Measurements from ENCODE around the gene AGTRAP.

Gene AGTRAP

DNA sequence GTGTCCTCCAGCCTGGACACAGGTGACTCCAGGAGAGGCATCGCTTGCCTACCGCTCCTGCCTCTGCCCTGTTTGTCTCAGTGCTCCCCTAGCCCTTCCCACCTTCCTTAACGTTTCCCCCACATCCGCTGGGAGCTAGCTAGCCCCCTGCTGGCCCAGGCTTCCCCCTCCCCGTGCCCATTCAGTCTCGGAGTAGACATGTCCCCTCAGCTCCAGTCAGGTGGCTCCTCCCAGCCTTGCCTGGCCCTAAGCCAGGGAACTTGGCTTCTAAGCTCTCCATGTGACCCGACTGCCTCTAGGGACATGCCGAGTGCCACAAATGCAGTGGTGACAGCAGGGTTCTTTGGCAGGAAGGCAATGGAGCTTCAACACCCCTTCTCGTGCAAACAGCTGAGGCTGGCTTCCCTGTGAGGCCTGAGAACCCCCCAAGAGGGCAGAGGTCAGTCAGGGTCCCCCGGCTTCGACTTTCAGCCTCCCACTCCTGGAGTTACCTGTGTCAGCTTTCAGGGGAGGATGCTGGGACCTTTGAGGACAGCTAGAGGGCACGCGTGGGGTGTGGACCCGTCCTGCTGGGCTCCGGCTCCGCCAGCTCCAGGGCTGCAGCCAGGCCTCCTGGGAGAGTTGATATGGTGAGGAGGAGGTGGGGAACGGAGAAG lies 28.2 kb upstream of the AGTRAP start:
- no peak for TF ChIP-seq FOXP2 (optimal IDR thresholded peaks at IDR 0.05; ENCODE audit: borderline replicate concordance, extremely low read depth, extremely low read length, insufficient read depth)
- no peak for TF ChIP-seq SIN3A (IDR thresholded peaks at IDR 0.05; ENCODE audit: borderline replicate concordance, insufficient read depth, low read length)
- TF ChIP-seq, protein P1, sequence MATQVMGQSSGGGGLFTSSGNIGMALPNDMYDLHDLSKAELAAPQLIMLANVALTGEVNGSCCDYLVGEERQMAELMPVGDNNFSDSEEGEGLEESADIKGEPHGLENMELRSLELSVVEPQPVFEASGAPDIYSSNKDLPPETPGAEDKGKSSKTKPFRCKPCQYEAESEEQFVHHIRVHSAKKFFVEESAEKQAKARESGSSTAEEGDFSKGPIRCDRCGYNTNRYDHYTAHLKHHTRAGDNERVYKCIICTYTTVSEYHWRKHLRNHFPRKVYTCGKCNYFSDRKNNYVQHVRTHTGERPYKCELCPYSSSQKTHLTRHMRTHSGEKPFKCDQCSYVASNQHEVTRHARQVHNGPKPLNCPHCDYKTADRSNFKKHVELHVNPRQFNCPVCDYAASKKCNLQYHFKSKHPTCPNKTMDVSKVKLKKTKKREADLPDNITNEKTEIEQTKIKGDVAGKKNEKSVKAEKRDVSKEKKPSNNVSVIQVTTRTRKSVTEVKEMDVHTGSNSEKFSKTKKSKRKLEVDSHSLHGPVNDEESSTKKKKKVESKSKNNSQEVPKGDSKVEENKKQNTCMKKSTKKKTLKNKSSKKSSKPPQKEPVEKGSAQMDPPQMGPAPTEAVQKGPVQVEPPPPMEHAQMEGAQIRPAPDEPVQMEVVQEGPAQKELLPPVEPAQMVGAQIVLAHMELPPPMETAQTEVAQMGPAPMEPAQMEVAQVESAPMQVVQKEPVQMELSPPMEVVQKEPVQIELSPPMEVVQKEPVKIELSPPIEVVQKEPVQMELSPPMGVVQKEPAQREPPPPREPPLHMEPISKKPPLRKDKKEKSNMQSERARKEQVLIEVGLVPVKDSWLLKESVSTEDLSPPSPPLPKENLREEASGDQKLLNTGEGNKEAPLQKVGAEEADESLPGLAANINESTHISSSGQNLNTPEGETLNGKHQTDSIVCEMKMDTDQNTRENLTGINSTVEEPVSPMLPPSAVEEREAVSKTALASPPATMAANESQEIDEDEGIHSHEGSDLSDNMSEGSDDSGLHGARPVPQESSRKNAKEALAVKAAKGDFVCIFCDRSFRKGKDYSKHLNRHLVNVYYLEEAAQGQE (IDR thresholded peaks at IDR 0.05; ENCODE audit: insufficient read depth in 1 of 2, low read depth in 2 of 2, low read length in 2 of 2), result no peak
- no peak for TF ChIP-seq TAF1 (IDR thresholded peaks at IDR 0.05; ENCODE audit: borderline replicate concordance, insufficient read depth, low read length)
- no peak for TF ChIP-seq POLR2AphosphoS5 (IDR thresholded peaks at IDR 0.05; ENCODE audit: low read depth, low read length)

DNA sequence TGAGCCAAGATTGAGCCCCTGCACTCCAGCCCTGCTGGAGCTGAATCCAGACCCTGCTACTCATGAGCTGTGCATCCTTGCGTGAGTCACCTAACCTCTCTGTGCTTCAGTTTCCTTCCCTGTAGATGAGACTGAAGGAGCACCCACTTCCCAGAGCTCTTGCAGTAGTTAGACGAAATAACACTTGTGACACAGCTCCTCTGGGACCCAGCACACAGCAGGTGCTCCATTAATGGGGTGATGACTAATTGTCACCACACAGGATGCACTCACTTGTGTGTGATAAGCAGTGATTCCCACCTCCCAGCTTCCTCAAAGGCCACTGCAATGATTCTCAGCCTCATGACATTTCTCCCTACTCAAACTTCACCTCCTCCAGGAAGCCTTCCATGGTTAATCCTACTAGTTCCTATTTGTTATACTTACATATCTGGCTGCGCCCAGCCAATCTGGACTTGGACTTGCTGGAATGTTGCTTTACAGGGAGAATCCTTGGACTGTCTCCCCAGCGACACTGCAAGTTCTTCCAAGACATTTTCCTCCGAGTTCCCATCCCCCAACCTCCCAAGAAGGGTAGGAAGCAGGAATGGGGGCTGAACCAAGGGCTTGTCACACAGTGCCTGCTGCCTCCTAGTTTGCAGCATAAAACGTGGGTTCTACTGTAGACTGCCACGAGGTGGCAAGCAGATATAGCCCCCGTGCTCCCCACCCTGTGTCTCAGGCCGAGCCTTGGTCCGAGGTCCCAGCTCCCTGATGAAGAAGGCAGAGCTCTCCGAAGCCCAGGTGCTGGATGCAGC lies 27.2 kb upstream of the AGTRAP start:
- TF ChIP-seq TAF1 (IDR thresholded peaks at IDR 0.05; ENCODE audit: borderline replicate concordance, insufficient read depth, low read length) (no peak), SIN3A (IDR thresholded peaks at IDR 0.05; ENCODE audit: borderline replicate concordance, insufficient read depth, low read length) (no peak), POLR2AphosphoS5 (IDR thresholded peaks at IDR 0.05; ENCODE audit: low read depth, low read length) (no peak), FOXP2 (optimal IDR thresholded peaks at IDR 0.05; ENCODE audit: borderline replicate concordance, extremely low read depth, extremely low read length, insufficient read depth) (no peak)
- TF ChIP-seq, protein P1 (IDR thresholded peaks at IDR 0.05; ENCODE audit: insufficient read depth in 1 of 2, low read depth in 2 of 2, low read length in 2 of 2), result no peak

DNA sequence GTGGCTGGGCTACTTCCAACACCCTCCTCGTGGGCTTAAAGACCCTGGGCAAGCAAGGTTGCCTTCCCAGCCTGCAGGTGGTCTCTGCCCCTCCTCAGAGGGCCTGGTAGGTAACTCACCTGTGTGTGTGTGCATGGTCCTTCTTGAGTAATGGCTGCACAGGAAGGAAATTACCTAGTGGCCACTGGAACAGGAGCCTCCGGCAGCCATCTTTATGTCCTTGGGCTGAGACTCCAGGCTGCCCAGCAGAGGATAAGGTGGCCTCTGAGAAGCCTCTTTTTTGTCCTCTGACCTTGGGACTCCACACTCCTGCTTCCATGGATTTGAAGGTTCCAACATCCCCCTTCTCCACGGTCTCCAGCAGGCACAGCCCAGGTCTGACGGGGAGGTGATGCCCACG lies 24.4 kb upstream of the AGTRAP start:
- TF ChIP-seq SIN3A (IDR thresholded peaks at IDR 0.05; ENCODE audit: borderline replicate concordance, insufficient read depth, low read length) (no peak), POLR2AphosphoS5 (IDR thresholded peaks at IDR 0.05; ENCODE audit: low read depth, low read length) (no peak), TAF1 (IDR thresholded peaks at IDR 0.05; ENCODE audit: borderline replicate concordance, insufficient read depth, low read length) (no peak), FOXP2 (optimal IDR thresholded peaks at IDR 0.05; ENCODE audit: borderline replicate concordance, extremely low read depth, extremely low read length, insufficient read depth) (no peak)
- TF ChIP-seq, protein P1 (IDR thresholded peaks at IDR 0.05; ENCODE audit: insufficient read depth in 1 of 2, low read depth in 2 of 2, low read length in 2 of 2), result no peak

DNA sequence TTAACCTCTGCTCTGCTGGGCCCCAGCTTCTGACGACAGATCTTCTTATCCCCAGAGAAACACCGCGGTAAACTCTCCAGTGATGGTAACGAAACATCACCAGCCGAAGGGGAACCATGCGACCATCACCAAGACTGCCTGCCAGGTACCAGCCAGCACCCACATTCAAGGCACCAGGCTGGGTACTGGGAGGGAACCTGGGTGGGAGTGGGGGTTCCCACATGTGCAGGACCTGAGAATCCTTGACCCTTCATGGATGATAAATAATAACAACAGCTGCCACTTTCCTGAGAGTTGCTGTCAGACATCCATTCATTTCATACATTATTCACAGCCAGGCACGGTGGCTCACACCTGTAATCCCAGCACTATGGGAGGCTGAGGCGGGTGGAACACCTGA lies 23.7 kb upstream of the AGTRAP start:
- TF ChIP-seq SIN3A (IDR thresholded peaks at IDR 0.05; ENCODE audit: borderline replicate concordance, insufficient read depth, low read length) (no peak), POLR2AphosphoS5 (IDR thresholded peaks at IDR 0.05; ENCODE audit: low read depth, low read length) (no peak), FOXP2 (optimal IDR thresholded peaks at IDR 0.05; ENCODE audit: borderline replicate concordance, extremely low read depth, extremely low read length, insufficient read depth) (no peak), TAF1 (IDR thresholded peaks at IDR 0.05; ENCODE audit: borderline replicate concordance, insufficient read depth, low read length) (no peak)
- TF ChIP-seq, protein P1 (IDR thresholded peaks at IDR 0.05; ENCODE audit: insufficient read depth in 1 of 2, low read depth in 2 of 2, low read length in 2 of 2), result no peak

Data from PFSK-1 (cell line).